Mesenchymal stem cell (in vitro differentiated cells and primary cell): ENCODE data around the gene CACUL1.
"Not testable (repeated sequence)": the region's sequence is repeated elsewhere in the genome, so short reads cannot be mapped to it uniquely, and the experiment has no call there.

ENCODE experiments used
- DNase-seq: peaks from one replicate; pipeline ENCODE4 v3.0.0-alpha.2; 2013
- H2AFZ ChIP-seq: one replicate; pipeline ENCODE4 v1.6.1; 2013; ENCODE audit warnings: low read depth, mild to moderate bottlenecking, control low read depth, inconsistent platforms, low read length, moderate library complexity
- H2AK5ac ChIP-seq: 2 replicates; pipeline ENCODE4 v1.6.1; 2013; ENCODE audit warnings: low read length, moderate library complexity, mild to moderate bottlenecking, inconsistent platforms; ENCODE audit not compliant: severe bottlenecking
- H2BK120ac ChIP-seq: one replicate; pipeline ENCODE4 v1.6.1; 2013; ENCODE audit warnings: low read depth, mild to moderate bottlenecking, inconsistent platforms, low read length, moderate library complexity
- H2BK12ac ChIP-seq, 2 experiments: one replicate each; pipeline ENCODE4 v1.6.1; 2013; ENCODE audit warnings: inconsistent platforms in 2 of 2, low read length in 2 of 2, mild to moderate bottlenecking in 2 of 2, moderate library complexity in 2 of 2, control low read depth in 1 of 2
- H2BK15ac ChIP-seq: one replicate; pipeline ENCODE4 v1.6.1; 2013; ENCODE audit warnings: mild to moderate bottlenecking, low read depth, inconsistent platforms; ENCODE audit not compliant: poor library complexity, severe bottlenecking
- H2BK5ac ChIP-seq: 2 replicates; pipeline ENCODE4 v1.6.1; 2013; ENCODE audit warnings: low read depth, mild to moderate bottlenecking, low read length, control low read depth, inconsistent platforms; ENCODE audit not compliant: poor library complexity, severe bottlenecking
- H3K14ac ChIP-seq, 2 experiments: one replicate each; pipeline ENCODE4 v1.6.1; 2013; ENCODE audit warnings: inconsistent platforms in 2 of 2, low read length in 2 of 2, control low read depth in 1 of 2, mild to moderate bottlenecking in 1 of 2, moderate library complexity in 1 of 2
- H3K18ac ChIP-seq, 2 experiments: one replicate each; pipeline ENCODE4 v1.6.1; 2013; ENCODE audit warnings: inconsistent platforms in 2 of 2, low read length in 2 of 2, control low read depth in 1 of 2, low read depth in 1 of 2, mild to moderate bottlenecking in 1 of 2
- H3K23ac ChIP-seq, 2 experiments: one replicate each; pipeline ENCODE4 v1.6.1; 2013; ENCODE audit warnings: inconsistent platforms in 2 of 2, low read length in 2 of 2, mild to moderate bottlenecking in 2 of 2, moderate library complexity in 2 of 2, control low read depth in 1 of 2
- H3K27ac ChIP-seq: 2 replicates; pipeline ENCODE4 v1.5.1; 2013; ENCODE audit warnings: mild to moderate bottlenecking, moderate library complexity, low read length, control low read depth, inconsistent platforms; ENCODE audit not compliant: poor library complexity, severe bottlenecking
- H3K27me3 ChIP-seq, 2 experiments: 2 replicates each; pipeline versions ENCODE4 v1.6.1 to v1.7.0; 2013; ENCODE audit warnings: low read length in 2 of 2, mild to moderate bottlenecking in 2 of 2, moderate library complexity in 2 of 2, control low read depth in 1 of 2, inconsistent platforms in 1 of 2; ENCODE audit not compliant: control insufficient read depth in 1 of 2, insufficient read depth in 1 of 2
- H3K36me3 ChIP-seq, 2 experiments: 2 replicates each; pipeline versions ENCODE4 v1.6.1 to v1.7.0; 2013; ENCODE audit warnings: low read length in 2 of 2, control low read depth in 1 of 2, inconsistent platforms in 1 of 2, low read depth in 1 of 2, mild to moderate bottlenecking in 1 of 2; ENCODE audit not compliant: insufficient read depth in 2 of 2, control insufficient read depth in 1 of 2
- H3K4ac ChIP-seq, 2 experiments: one replicate each; pipeline ENCODE4 v1.6.1; 2013; ENCODE audit warnings: inconsistent platforms in 2 of 2, low read length in 2 of 2, mild to moderate bottlenecking in 2 of 2, moderate library complexity in 2 of 2, control low read depth in 1 of 2, low read depth in 1 of 2
- H3K4me1 ChIP-seq: 2 replicates; pipeline ENCODE4 v1.6.1; 2013; ENCODE audit warnings: low read depth, low read length, control low read depth; ENCODE audit not compliant: control insufficient read depth, insufficient read depth
- H3K4me2 ChIP-seq: 2 replicates; pipeline ENCODE4 v1.6.1; 2013; ENCODE audit warnings: low read length, mild to moderate bottlenecking, inconsistent platforms; ENCODE audit not compliant: poor library complexity, severe bottlenecking
- H3K4me3 ChIP-seq, 2 experiments: 2 replicates each; pipeline versions ENCODE4 v1.5.1 to v1.7.0; 2013; ENCODE audit warnings: low read length in 2 of 2, mild to moderate bottlenecking in 2 of 2, control low read depth in 1 of 2, low read depth in 1 of 2; ENCODE audit not compliant: insufficient read depth in 1 of 2
- H3K79me1 ChIP-seq: replicated peaks from 2 replicates; pipeline ENCODE4 v1.6.1; 2013; ENCODE audit warnings: mild to moderate bottlenecking, control low read depth, low read length, inconsistent platforms; ENCODE audit not compliant: poor library complexity, severe bottlenecking
- H3K9ac ChIP-seq: 2 replicates; pipeline ENCODE4 v1.7.0; 2013; ENCODE audit warnings: mild to moderate bottlenecking, low read length, moderate library complexity
- H3K9me3 ChIP-seq: 2 replicates; pipeline ENCODE4 v1.7.0; 2013; ENCODE audit warnings: mild to moderate bottlenecking, low read length; ENCODE audit not compliant: control insufficient read depth
- H4K8ac ChIP-seq: one replicate; pipeline ENCODE4 v1.6.1; 2013; ENCODE audit warnings: inconsistent platforms, mild to moderate bottlenecking, low read length, moderate library complexity
- H4K91ac ChIP-seq: one replicate; pipeline ENCODE4 v1.6.1; 2013; ENCODE audit warnings: mild to moderate bottlenecking, low read length, inconsistent platforms
- WGBS: methylation state at CpG from one replicate; pipeline ENCODE4 v1.1.7; 2013; ENCODE audit warnings: mixed read lengths; 5-methylcytosine and 5-hydroxymethylcytosine counted together

Gene CACUL1

GRCh38 chr10:118746246-118746645 lies 8.5 kb downstream of the CACUL1 start:
- Histone ChIP-seq H2BK5ac (no peak overlapping the region), H3K4me3 (no peak overlapping the region), H3K36me3 (peaks cover 0 to 3% of the 10 kb centered on the region in 2 experiments), H3K23ac (no peak overlapping the region), H3K79me1 (peaks cover 3% of the 10 kb centered on the region), H3K14ac (no peak overlapping the region), H4K8ac (no peak overlapping the region), H3K4ac (no peak overlapping the region), H2BK15ac (no peak overlapping the region), H3K18ac (no peak overlapping the region), H2BK120ac (no peak overlapping the region), H2AK5ac (no peak overlapping the region), H3K27ac (no peak overlapping the region), H2BK12ac (no peak overlapping the region), H3K9ac (no peak overlapping the region), H3K27me3 (no peaks in the 10 kb centered on the region), H3K9me3 (no peaks in the 10 kb centered on the region), H3K4me1 (peaks cover 8% of the 10 kb centered on the region), H4K91ac (no peak overlapping the region), H3K4me2 (no peak overlapping the region), H2AFZ (no peak overlapping the region)
- no peak for DNase-seq
- 95% methylated on average over 2 of the region's 4 CpGs for WGBS

GRCh38 chr10:118745056-118745455 lies 9.7 kb downstream of the CACUL1 start:
- Histone ChIP-seq H2BK12ac (no peak overlapping the region), H3K27me3 (no peaks in the 10 kb centered on the region), H3K14ac (no peak overlapping the region), H3K36me3 (peaks cover 0 to 3% of the 10 kb centered on the region in 2 experiments), H2AK5ac (no peak overlapping the region), H3K23ac (no peak overlapping the region), H3K9ac (no peak overlapping the region), H2BK15ac (no peak overlapping the region), H3K4ac (no peak overlapping the region), H2AFZ (no peak overlapping the region), H4K8ac (no peak overlapping the region), H3K9me3 (no peaks in the 10 kb centered on the region), H3K18ac (no peak overlapping the region), H3K4me1 (peaks cover 8% of the 10 kb centered on the region), H4K91ac (no peak overlapping the region), H3K4me2 (no peak overlapping the region), H3K27ac (no peak overlapping the region), H2BK120ac (no peak overlapping the region), H3K4me3 (no peak overlapping the region), H2BK5ac (no peak overlapping the region), H3K79me1 (peaks cover 3% of the 10 kb centered on the region)
- WGBS: 97% methylated on average over 2 of the region's 4 CpGs
- DNase-seq: no peak

GRCh38 chr10:118744346-118744918 lies 10.3 kb downstream of the CACUL1 start:
- H3K4ac ChIP-seq, H2BK5ac ChIP-seq, H3K23ac ChIP-seq, H4K8ac ChIP-seq, H2BK120ac ChIP-seq, H2AK5ac ChIP-seq, H3K9me3 ChIP-seq, H3K14ac ChIP-seq, H3K9ac ChIP-seq, H3K4me3 ChIP-seq, H4K91ac ChIP-seq, H3K4me2 ChIP-seq, H2AFZ ChIP-seq, H3K79me1 ChIP-seq, H2BK15ac ChIP-seq, H3K4me1 ChIP-seq, H3K18ac ChIP-seq, H3K27ac ChIP-seq, H2BK12ac ChIP-seq, H3K36me3 ChIP-seq, DNase-seq, H3K27me3 ChIP-seq: not testable (repeated sequence)
- 93% methylated on average over 8 of the region's 9 CpGs for WGBS

GRCh38 chr10:118742782-118743181 lies 12.0 kb downstream of the CACUL1 start:
- WGBS: no CpG with 5 or more reads among the region's 1 CpG
- Histone ChIP-seq H3K4me3 (no peak overlapping the region), H3K4me1 (peaks cover 5% of the 10 kb centered on the region), H3K23ac (no peak overlapping the region), H2BK5ac (no peak overlapping the region), H2BK12ac (no peak overlapping the region), H3K9me3 (no peaks in the 10 kb centered on the region), H3K9ac (no peak overlapping the region), H3K14ac (no peak overlapping the region), H3K27ac (no peak overlapping the region), H4K91ac (no peak overlapping the region), H2AK5ac (no peak overlapping the region), H3K4ac (no peak overlapping the region), H3K18ac (no peak overlapping the region), H2BK15ac (no peak overlapping the region), H3K79me1 (peaks cover 1% of the 10 kb centered on the region), H3K27me3 (no peaks in the 10 kb centered on the region), H2AFZ (no peak overlapping the region), H4K8ac (no peak overlapping the region), H3K4me2 (no peak overlapping the region), H2BK120ac (no peak overlapping the region), H3K36me3 (no peaks in the 10 kb centered on the region)
- DNase-seq: peak; percentile 37
